Left lung (tissue), 10 donors: Measurements from ENCODE around the gene PACS2. TPM values are rescaled to one million over a fixed set of nuclear protein-coding genes. Genes with fewer than 3 reads are reported as not detected.
A peak's percentile ranks its signal among the peaks of the same experiment; 100 is the strongest.

Experiments
- ATAC-seq: fragments of 200-7000 bp; cut with Tn5 transposase; one replicate; pipeline ENCODE4 v1.9.1; 2020; ENCODE audit warnings: moderate library complexity
- DNase-seq, 4 donors: peaks; one replicate each; pipeline ENCODE4 v3.0.0-alpha.2; 2013 to 2020
- H3K27ac ChIP-seq, 2 donors: fragments of 200-600 bp; sonication (generic) in 1 of 2; one replicate each; pipeline versions ENCODE4 v1.5.0 to v1.8.0; 2020 to 2021
- H3K27me3 ChIP-seq, 2 donors: fragments of 200-600 bp; sonication (generic) in 1 of 2; one replicate each; pipeline versions ENCODE4 v1.5.0 to v1.8.0; 2020 to 2021
- H3K36me3 ChIP-seq, 2 donors: fragments of 200-600 bp; sonication (generic) in 1 of 2; one replicate each; pipeline versions ENCODE4 v1.5.0 to v1.8.0; 2020 to 2021
- H3K4me1 ChIP-seq, 2 donors: fragments of 200-600 bp; one replicate each; pipeline ENCODE4 v1.8.0; 2021
- H3K4me3 ChIP-seq, 2 donors: fragments of 200-600 bp; sonication (generic) in 1 of 2; one replicate each; pipeline versions ENCODE4 v1.5.0 to v1.8.0; 2020 to 2021; ENCODE audit warnings: mild to moderate bottlenecking in 1 of 2
- H3K9me3 ChIP-seq, 2 donors: fragments of 200-600 bp; sonication (generic) in 1 of 2; one replicate each; pipeline versions ENCODE4 v1.5.0 to v1.8.0; 2020 to 2021
- intact Hi-C, 2 donors: fragments of 100-400 bp; cut with DNase I; formaldehyde crosslinking; loops; one replicate each; pipeline versions ENCODE4 v1.11.2 to v1.14.2; 2022
- polyA plus RNA-seq, 6 donors: library from polyadenylated mRNA; unstranded; fragments of 120-200 nt; gene quantifications; one replicate each; pipeline ENCODE4 v1.2.1, GENCODE V29; 2013; ENCODE audit not compliant: insufficient read length in 6 of 6
- total RNA-seq, 2 donors: library from RNA; stranded (reverse); fragmentation: NEBNext Ultra II Directional; extraction: Animal tissue kit (Norgen Biotek cat#: 25700); gene quantifications; one replicate each; pipeline ENCODE4 v1.2.1, GENCODE V29; 2021
- TF ChIP-seq, protein P1 (sequence below), 2 donors: fragments of 200-600 bp; sonication (generic) in 1 of 2; IDR thresholded peaks; one replicate each; pipeline versions ENCODE4 v1.5.0 to v1.8.0; 2021; ENCODE audit warnings: antibody characterized with exemption in 2 of 2
- donor health status: DM: no; HTN: yes; CAD: no.
- donor health status: DM: no; HTN: no; CAD: no.

PACS2 gene
- total and polyA plus RNA-seq, 8 donors = 64.6 to 99.3 (median 75.4) TPM

DNA sequence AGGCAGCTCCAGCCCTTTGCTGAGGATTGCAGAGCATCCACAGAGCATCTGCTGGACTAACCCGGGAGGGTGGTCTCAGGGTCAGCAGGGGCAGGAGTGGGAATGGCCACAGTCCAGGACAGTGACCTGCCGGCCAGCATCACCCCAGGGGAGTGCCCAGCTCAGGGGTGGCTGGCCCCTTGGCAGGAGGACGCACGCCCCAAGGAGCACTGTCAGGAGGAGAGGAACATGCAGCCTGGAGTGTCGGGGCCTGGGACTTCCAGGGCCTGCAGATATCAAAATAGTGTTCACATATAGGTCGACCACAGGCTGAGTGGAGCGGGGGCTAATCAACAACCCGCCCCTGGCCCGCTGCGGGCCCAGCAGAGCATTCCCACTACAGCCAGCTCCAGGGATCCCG is 50.6 kb downstream of the PACS2 start:
- intact Hi-C loops = no loop called here

GRCh38 chr14:105365681-105366080 is 51.1 kb downstream of the PACS2 start:
- DNase-seq = no peak

More for the DNA sequence above, 50.6 kb downstream of the PACS2 start:
- Histone ChIP-seq H3K27ac (no peak overlapping the region), H3K27me3 (no peaks in the 10 kb centered on the region), H3K4me3 (no peak overlapping the region), H3K4me1 (no peaks in the 10 kb centered on the region), H3K9me3 (no peaks in the 10 kb centered on the region), H3K36me3 (peaks cover 0 to 39% of the 10 kb centered on the region in 2 donors)
- no peak for ATAC-seq
- TF ChIP-seq, protein P1, sequence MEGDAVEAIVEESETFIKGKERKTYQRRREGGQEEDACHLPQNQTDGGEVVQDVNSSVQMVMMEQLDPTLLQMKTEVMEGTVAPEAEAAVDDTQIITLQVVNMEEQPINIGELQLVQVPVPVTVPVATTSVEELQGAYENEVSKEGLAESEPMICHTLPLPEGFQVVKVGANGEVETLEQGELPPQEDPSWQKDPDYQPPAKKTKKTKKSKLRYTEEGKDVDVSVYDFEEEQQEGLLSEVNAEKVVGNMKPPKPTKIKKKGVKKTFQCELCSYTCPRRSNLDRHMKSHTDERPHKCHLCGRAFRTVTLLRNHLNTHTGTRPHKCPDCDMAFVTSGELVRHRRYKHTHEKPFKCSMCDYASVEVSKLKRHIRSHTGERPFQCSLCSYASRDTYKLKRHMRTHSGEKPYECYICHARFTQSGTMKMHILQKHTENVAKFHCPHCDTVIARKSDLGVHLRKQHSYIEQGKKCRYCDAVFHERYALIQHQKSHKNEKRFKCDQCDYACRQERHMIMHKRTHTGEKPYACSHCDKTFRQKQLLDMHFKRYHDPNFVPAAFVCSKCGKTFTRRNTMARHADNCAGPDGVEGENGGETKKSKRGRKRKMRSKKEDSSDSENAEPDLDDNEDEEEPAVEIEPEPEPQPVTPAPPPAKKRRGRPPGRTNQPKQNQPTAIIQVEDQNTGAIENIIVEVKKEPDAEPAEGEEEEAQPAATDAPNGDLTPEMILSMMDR (IDR thresholded peaks at IDR 0.05) = no peak
- DNase-seq = peak in 1 of 4 donors; percentile 68

GRCh38 chr14:105366386-105367074 is 52.0 kb downstream of the PACS2 start:
- TF ChIP-seq, protein P1 (IDR thresholded peaks at IDR 0.05) = no peak
- no peak for ATAC-seq
- no peaks in the 10 kb centered on the region for H3K27me3 ChIP-seq
- no peak overlapping the region for H3K27ac ChIP-seq
- H3K9me3 ChIP-seq = no peaks in the 10 kb centered on the region
- H3K36me3 ChIP-seq = peaks cover 0 to 32% of the 10 kb centered on the region in 2 donors
- no peak overlapping the region for H3K4me3 ChIP-seq
- H3K4me1 ChIP-seq = no peaks in the 10 kb centered on the region
- DNase-seq = peak in 1 of 4 donors; percentile 60
- intact Hi-C loops = no loop called here

More at GRCh38 chr14:105365681-105366080, 51.1 kb downstream of the PACS2 start:
- H3K36me3 ChIP-seq = peaks cover 0 to 38% of the 10 kb centered on the region in 2 donors
- TF ChIP-seq, protein P1 (IDR thresholded peaks at IDR 0.05) = no peak
- H3K4me3 ChIP-seq = no peak overlapping the region
- no peak overlapping the region for H3K27ac ChIP-seq
- intact Hi-C loops = no loop called here
- no peak for ATAC-seq
- H3K9me3 ChIP-seq = no peaks in the 10 kb centered on the region
- no peaks in the 10 kb centered on the region for H3K4me1 ChIP-seq
- no peaks in the 10 kb centered on the region for H3K27me3 ChIP-seq

GRCh38 chr14:105367116-105368031 is 52.8 kb downstream of the PACS2 start:
- Histone ChIP-seq H3K27ac (no peak overlapping the region), H3K4me3 (no peak overlapping the region), H3K9me3 (no peaks in the 10 kb centered on the region), H3K4me1 (no peaks in the 10 kb centered on the region), H3K27me3 (no peaks in the 10 kb centered on the region), H3K36me3 (peaks cover 0 to 32% of the 10 kb centered on the region in 2 donors)
- no peak for ATAC-seq
- DNase-seq = peak in 1 of 4 donors; percentile 73
- intact Hi-C loops = no loop called here
- TF ChIP-seq, protein P1 (IDR thresholded peaks at IDR 0.05) = no peak

- Histone ChIP-seq H3K9me3 (no peaks in the 10 kb centered on the region), H3K27me3 (no peaks in the 10 kb centered on the region), H3K27ac (no peak overlapping the region), H3K36me3 (peaks cover 0 to 32% of the 10 kb centered on the region in 2 donors), H3K4me3 (no peak overlapping the region), H3K4me1 (no peaks in the 10 kb centered on the region)
- intact Hi-C loops = no loop called here
- TF ChIP-seq, protein P1 (IDR thresholded peaks at IDR 0.05) = no peak
- no peak for ATAC-seq
- DNase-seq = peak in 1 of 4 donors; percentile 65
Observed at GRCh38 chr14:105368032-105368417, 53.5 kb downstream of the PACS2 start.
